Activated CD4-positive, alpha-beta T cell treated with anti-CD3 and anti-CD28 coated beads, Interleukin-2, amount 50 U/mL, for 4 hours (primary cell): ENCODE data around the gene TIMELESS.
A peak's percentile ranks its signal among the peaks of the same experiment; 100 is the strongest.
"Not testable (repeated sequence)": the region's sequence is repeated elsewhere in the genome, so short reads cannot be mapped to it uniquely, and the experiment has no call there.

Source experiments
- DNase-seq, 2 experiments: peaks; one replicate each; pipeline ENCODE4 v3.0.0-alpha.2; 2020

The TIMELESS gene

DNA sequence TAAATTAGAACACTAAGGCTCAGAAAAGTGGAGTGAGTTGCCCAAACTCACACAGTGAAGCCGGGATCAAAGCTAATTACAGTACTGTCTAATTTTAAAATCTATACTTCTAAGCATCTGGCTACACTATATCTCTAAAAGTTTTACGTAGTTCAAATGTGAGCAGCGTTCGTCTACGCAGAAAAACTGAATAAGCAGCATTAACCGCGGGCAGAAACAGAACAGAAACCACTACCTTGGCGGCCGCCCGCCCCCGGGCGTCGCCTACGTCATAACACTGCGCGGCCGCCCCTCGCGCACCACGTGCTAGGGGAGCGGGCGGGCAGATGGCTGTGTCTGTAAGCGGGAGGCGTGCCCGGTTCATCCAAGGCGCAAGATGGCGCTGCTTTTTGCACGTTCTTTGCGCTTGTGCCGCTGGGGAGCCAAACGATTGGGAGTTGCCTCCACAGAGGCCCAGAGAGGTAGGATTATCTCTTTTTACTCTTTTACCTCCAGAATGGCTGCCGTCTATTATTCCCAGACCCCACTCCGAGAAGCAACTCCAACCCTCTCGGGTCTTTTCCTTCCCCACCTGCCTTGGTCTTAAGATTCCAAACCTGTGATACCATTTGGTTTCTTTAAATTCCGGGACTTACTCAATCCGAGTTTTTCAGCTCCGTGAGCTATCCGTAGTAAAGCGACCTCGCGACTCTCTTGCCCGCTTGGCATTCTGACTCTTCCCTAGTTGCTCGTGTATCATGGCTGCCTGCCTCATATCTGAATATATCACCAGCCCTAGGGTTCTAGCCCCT is 19.2 kb upstream of the TIMELESS start, which contains the start of gene SPRYD4:
SPRYD4 (plus strand) TSS at position 363 of the 791 bp plus-strand sequence; CDS start at position 377, 14 bp downstream.
- peak; percentile 87 to 91 for DNase-seq

DNA sequence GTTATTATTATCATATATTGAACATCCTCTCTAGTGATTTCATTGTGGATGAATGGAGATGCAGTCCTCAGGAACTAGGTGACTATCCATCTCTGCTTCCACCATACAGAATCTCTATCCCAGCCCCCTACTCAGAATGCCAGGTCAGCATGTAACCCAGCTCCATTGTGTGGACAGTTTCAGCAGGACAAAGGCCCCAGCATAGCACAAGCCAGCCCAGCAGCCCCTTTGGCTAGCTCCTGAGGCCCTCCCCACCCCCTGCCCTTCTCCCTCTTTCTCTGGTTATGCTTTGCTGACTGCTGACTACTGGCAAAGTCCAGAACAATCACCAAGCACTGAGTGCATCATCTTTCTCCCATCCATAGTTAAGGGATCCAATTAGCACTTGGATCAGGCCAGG is 13.3 kb upstream of the TIMELESS start:
- DNase-seq: no peak

DNA sequence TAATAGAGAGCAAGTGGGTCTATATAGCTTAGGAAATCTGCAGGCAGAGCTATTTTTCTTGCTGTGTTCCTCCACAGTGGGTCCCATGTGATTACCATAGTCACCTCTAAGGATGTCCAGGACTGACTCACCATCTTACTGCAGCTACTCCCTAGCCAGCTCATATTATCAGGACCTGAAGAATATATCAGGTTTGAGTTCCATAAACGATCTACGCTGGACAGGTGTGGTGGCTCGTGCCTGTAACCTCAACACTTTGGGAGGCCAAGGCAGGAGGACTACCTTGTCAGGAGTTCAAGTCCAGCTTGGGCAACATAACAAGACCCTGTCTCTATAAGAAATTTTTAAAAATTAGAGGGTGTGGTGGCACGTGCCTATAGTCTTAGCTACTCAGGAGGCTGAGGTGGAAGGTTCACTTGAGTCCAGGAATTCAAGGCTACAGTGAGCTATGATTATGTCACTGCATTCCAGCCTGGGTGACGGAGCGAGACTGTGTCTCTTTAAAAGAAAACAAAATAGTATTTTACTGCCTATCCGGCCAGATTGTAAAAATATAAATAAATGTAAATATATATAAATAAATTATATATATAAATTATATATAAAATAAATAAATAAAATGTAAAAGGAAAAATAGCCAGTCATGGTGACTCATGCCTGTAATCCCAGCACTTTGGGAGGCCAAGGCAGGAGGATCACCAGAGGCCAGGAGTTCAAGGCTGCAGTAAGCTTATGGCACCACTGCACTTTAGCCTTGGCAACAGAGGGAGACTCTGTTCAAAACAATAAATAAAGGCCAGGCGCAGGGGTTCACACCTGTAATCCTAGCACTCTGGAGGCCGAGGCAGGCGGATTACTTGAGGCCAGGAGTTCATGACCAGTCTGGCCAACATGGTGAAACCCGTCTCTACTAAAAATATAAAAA is 12.3 kb upstream of the TIMELESS start:
- no peak for DNase-seq

DNA sequence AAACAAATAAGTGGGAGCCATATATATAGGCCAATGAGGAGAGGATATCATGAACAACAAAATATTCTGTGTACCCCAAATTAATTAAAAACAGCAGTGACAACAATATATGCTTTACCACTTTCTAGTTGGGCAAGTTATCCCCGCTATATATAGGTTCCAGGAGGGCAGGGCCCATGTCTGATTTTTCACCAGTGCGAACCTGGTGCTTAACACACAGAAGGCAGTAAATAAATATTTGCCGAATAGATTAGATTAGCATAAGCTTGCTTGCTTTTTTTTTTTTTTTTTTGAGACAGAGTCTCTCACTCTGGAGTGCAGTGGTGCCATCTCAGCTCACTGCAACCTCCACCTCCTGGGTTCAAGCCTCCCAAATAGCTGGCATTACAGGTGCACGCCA is 8.6 kb upstream of the TIMELESS start:
- DNase-seq: no peak

DNA sequence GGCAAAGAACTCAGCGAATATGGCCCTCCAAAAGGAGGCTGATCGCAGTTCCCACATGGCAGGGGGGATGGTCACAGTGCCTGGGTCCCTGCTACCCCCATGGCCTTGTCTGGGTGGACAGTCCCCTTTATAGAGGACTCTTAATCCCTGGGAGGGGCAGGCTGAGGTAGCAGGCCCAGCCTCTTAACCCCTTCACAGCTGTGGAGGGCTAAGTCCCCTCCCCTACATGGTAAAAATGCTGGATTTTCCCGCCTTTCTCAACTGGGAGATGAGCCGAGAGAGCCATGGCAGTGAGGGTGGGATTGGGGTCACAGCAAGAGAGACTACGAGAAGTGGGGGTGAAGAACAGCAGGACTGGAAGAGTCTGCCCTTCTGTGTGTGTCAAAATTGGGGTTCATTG is 5.3 kb upstream of the TIMELESS start, which contains the start of gene MIP:
MIP (minus strand) TSS at position 101 of the 400 bp plus-strand sequence; CDS start at position 57, 44 bp downstream.
- no peak for DNase-seq

DNA sequence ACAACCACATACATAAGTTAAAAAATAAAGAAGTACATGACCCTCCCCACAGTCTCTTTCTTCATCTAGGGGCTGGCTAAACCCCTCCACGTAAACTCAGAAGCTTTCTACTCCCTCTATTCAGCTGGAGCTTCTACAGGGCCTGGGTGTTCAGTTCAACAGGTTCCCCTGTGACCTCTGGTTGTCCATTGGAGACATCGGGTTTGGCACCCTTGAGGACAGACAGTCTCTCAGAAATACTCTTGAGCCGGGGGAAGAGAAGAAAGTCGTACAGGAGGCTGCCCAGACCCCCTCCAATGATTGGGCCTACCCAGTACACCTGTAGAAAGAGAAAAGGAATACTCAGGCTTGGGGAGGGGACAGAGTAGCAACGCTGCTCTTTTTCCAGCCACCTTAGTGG is 1.9 kb upstream of the TIMELESS start:
- DNase-seq: no peak

DNA sequence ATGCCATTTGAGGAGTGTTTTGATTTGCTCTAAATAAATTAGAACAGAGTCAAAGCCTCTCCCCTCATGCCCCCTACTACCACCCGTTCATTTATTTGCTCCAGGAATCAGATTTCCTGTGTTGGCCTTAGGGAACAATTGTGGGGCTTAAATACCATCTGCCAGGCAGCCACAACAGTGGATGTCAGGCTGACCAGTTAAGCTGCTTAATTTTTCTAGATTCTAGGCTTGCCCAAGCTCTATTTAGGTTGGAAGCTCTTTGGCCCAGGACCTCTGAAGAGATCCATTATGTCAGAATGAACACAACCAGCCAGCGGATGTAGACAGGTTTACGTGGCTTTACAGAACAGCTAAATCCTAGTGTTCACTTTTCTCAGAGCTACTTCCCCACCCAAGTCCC is 1.0 kb upstream of the TIMELESS start:
- no peak for DNase-seq

DNA sequence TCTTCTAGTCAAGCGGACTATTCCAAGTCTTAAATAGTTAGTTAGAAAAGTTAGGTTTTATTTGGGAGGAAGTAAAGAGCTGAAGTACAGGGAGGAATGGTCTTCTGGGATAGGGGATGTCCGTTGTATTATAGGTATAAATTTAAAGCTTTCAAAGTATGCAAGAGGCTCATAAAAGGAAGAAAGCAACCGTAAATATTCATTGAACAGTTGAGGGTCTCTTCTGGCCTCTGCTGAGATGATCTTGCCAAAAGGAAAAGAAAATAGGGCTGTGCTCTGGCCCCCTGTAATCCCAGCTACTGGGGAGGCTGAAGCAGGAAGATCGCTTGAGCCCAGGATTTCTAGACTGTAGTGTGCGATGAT is 377 bp upstream of the TIMELESS start:
- DNase-seq: no peak

DNA sequence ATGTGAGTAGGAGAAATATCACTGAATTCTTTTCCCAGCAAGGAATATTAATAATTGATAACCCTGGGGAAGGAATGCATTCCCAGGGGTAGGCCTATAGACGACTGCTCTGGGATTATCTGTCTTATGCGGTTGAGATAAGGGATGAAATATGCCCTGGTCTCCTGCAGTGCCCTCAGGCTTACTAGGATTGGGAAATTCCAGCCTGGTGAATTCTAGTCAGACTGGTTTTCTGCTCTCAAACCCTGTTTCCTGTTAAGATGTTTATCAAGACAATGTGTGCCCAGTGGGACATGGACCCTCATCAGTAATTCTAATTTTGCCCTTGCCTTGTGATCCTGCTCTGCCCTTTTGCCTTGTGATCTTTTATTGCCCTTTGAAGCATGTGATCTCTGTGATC is 6.0 kb downstream of the TIMELESS start:
- DNase-seq: not testable (repeated sequence)

DNA sequence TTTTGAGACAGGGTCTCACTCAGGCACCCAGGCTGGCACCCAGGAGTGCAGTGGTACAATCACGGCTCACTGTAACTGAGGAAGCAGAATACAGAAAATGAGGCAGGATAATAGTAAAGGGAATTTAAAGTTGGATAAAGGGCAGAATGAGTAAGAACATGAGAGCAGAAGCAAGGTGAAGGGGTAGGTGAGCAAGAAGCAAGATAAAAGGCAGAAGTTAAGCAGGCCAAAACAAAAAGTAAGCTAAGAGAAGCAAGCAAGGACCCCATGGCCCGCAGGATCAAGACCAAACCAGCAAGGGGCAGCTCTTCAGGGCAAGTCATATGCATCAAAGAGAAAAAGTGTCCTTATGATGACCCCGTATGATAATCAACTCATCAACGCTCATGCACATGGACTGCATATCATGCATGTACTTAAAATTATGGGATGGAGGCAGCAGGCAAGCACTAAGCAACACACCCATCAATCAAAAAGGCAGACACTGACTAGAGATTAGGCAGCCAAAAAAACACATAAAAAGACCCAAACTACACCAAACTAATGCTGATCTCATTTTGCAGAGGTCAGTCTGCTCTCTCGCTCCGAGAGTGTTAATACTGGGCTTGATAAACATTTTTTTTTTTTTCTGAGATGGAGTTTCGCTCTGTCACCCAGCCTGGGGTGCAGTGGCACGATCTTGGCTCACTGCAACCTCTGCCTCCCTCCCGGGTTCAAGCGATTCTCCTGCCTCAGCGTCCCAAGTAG is 11.6 kb downstream of the TIMELESS start:
- no peak for DNase-seq

DNA sequence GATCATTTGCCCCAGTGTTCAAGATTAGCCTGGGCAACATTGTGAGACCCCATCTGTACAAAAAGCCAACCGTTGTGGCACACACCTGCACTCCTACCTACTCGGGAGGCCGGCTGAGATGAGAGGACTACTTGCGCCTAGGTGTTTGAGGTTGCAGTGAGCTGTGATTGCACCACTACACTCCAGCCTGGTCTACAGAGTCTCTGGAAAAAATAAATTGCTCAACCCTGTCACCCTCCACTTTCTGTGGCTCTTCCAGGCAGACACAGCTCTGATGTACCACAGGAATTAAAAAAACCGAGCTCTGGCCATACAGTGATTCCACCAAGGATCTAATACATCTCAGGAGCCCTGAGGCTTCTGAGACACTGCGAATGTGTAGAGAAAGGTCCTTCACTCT is 14.4 kb downstream of the TIMELESS start:
- DNase-seq: no peak

DNA sequence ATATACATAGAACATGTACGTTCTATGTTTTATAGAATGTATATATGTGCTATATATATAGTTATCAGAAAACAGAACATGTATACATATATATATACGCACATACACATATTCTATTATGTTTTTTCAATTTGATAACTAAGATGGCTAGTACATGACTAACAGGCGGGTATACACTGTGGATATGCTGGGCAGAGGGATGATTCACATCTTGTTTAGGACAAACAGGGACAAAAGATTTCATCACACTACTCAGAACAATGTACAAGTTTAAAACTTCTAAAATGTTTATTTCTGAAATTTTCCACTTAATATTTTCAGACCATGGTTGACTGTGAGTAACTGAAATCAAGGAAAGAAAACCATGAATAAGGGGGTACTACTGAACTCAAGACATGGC is 17.4 kb downstream of the TIMELESS start:
- no peak for DNase-seq

DNA sequence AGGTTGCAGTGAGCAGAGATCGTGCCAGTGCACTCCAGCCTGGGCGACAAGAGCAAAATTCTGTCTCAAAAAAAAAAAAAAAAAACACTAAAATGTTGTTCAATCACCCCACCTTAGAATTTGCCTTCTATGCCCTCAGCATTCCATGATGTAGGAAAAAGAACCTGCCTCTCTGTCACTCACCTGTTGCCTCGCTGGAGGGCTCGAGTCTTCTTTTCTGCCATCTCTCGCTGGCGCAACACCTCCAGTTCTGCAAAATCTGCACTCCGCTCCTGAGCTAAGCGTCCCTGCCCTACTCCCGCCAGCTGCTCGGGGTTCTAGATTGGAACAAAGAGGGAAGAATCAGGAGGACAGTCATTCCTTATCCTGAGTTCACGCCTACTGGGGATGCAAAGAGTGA is 17.9 kb downstream of the TIMELESS start:
- no peak for DNase-seq

DNA sequence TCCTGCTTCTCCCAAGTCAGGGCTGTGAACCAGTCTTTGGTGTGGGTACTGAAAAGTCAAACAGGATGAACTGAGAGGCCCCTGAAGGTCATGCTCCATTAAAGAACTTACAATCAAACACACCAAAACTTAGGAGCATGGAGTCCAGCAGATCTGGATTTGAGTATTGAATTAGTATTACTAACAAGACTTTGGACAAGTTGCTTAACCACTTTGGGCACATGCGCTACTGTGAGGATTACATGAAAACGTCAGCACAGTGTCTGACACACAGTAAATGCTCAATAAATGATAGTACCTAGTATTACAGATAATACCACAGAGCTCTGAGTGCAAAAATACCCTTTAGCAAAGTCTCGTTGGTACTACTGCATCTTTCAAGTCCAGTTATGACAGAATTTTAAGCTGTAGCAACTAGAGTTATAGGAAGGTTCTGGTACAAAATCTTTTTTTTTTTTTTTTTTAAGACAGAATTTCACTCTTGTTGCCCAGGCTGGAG is 23.2 kb downstream of the TIMELESS start:
- DNase-seq: no peak

DNA sequence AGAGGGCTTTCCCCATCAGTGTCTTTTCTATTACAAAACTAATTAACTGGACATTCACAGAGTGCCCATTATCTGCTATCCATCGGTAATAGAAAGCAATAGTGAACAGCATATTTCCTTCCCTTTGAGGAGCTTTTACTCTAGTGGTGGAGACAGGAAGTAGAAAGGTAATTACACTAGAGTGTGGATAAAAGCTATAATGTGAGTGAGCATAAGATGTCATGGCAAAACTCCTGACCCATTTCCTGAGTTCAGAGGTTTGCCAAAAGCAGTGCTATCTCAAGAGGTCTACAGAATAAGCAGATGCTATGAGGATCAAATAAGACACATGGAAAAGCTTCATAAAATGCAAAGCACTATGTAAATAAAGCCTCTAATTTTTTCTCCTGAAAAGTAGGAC is 24.0 kb downstream of the TIMELESS start:
- DNase-seq: no peak

DNA sequence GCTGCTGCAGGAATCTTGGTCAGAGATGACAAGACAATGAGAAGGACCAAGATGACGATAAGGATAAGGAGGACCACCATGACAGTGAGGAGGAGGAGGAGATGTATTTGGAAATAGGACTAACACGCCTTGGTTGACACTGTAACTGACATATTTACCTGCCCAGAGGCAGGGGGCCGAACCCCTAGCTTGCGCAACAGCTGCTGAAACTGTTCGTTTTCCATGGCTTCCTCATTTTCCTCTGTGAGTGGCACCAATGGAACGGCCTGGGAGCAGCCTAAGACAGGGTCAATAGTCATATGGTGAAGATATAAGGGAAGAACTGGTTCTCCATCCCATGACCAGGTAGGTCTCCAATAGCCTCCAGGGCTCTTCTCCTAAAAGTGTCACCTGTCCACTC is 28.8 kb downstream of the TIMELESS start:
- DNase-seq: no peak

DNA sequence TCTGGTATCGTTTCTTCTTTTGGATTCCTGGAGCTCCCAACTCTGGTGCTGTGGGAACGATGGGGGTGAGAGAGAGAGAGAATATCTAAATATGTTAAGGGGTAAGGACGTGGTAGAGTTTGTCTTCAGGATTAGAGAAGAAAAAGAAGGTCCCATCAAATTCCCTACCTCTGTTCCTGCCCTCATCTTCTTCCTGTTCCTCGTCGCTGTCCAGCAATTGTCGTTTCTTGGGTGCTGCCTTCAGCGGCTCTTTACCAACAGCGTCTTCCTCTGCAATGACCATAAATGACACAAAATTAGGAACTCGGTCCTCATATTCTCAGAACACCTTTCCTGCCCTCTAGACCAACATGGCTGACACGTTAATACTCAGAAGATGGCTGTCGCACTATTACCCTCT is 31.5 kb downstream of the TIMELESS start:
- no peak for DNase-seq

DNA sequence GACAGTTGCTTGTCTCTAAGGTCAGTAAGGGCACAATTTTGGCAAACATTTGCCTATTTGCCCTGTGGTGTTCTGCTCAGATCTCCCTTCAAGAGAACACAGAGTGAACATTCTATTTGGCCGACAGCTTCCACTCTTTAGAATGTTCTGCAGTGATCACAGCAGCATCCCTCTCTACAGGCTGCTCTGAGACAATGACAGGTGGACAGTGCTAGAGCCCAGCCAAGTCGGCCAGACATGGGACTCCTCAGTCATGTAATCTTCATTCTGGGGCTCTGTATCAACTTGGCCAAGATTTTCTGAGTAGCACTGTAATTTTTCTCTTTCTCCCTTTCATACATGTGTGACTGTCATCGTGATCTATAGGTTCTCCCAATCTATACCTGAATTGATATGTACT is 34.8 kb downstream of the TIMELESS start:
- DNase-seq: no peak

DNA sequence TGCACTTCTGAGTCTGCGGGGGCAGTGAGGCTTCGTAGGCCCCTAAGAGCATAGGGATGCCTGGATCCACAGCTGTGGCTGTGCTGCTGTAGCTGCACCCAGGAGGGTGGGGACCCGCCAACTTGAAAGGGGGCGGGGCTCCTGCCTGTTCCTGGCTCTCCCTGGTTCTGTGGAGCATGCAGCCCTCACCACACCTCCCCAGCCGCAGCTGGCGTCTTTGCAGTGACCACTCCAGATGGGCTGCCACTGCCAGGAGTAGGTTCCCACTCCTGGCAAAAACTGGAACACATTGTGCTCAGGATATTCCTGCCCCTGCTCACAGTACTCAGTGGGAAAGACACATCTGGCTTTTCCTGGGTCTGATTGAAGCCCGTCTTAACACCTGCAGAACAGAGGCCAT is 35.8 kb downstream of the TIMELESS start:
- DNase-seq: no peak

DNA sequence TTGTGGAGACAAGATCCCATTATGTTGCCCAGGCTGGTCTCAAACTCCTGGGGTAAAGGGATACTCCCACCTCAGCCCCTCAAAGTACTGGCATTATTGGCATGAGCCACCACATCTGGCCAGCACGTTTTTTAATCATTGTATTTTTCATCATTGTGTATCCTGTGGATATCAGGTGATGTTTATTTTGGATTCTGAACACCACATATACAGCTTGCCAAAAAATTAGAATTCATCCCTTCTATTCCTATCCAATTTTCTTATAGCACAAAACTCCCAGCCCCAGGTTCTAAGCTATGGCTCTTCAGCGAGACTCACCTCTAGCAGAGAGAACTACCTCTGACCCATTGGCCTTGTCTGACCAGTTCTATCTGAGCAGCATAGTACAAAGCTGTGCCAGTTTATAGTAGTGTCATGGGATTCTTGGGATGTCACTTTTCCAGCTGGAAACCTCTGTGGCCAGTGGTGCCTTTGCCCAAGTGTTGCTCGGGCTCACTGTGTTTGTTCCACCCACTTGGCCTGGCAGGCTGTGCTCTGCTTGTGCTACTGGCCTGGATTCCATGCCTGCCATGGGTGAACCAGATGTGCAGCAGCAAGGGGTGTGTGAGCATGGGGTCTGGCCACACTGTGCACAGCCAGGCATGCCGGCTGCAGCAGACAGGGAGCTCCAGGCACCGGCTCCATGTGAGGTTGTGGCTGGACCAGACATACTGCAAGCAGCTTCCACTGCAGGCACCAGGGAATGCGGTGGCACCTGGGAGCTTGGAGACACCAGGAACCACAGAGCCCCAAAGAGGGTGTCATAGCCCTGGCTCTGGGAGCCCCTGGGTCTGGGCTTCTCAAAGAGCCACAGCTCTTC is 37.2 kb downstream of the TIMELESS start:
- DNase-seq: no peak

DNA sequence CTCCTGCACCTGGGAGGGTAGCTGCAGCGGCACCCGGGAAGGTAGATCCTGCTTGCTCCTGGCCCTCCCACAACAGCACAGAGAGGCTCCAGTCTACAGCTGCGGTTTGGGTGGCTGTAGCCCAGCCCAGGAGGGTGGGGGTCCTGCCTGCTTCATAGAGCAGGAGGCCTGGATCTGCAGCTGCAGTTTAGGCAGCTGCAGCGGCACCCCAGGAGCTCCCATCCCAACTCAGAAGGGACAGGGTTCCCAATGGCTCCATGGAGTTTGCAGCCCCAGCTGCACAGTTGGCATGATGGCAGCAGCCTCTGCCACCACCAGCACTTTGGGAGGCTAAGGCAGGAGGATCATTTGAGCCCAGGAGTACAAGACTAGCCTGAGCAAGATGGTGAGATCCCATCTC is 38.5 kb downstream of the TIMELESS start:
- DNase-seq: no peak

DNA sequence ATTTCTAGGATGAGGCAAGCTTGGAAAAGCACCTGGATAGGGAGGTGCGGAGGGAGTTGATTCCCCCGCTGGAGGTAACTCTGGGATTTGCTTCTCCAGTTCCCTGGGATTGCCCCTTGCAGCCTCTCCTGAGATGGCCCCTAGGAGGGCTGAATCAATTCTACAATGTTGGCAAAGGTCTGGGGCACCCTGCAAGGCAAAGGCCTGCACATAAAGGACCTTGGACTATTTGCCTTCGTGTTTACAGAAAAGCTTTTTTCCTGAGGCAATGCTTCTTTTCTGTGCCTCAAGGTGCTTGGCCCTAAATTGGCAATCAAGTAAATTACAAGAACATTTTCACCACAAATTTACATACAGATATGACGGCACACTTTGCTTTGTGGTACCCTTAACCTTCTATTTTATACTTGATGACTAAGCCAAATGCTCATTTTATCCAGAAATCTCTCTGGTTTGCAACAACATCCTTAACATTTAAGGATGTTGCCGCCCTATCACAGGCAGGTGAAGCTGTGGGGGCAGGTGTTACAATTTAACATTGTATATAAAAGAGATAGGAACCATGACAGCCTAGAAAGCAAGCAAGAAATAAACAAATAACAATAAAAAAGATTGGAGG is 40.3 kb downstream of the TIMELESS start:
- no peak for DNase-seq
